Rectal smooth muscle tissue (tissue), 1 donor: Measurements from ENCODE around the gene DDC.

Source experiments
- H3K27ac ChIP-seq: one replicate; pipeline ENCODE4 v1.7.0; 2013; ENCODE audit warnings: low read depth, low read length, inconsistent platforms
- H3K27me3 ChIP-seq: one replicate; pipeline ENCODE4 v1.7.0; 2013; ENCODE audit warnings: low read length; ENCODE audit not compliant: control insufficient read depth, insufficient read depth
- H3K36me3 ChIP-seq: one replicate; pipeline ENCODE4 v1.7.0; 2013; ENCODE audit warnings: low read length; ENCODE audit not compliant: control insufficient read depth, insufficient read depth
- H3K4me1 ChIP-seq: one replicate; pipeline ENCODE4 v1.7.0; 2013; ENCODE audit warnings: low read length; ENCODE audit not compliant: control insufficient read depth, insufficient read depth
- H3K4me3 ChIP-seq: one replicate; pipeline ENCODE4 v1.7.0; 2013; ENCODE audit warnings: low read length
- H3K9ac ChIP-seq: one replicate; pipeline ENCODE4 v1.7.0; 2013; ENCODE audit warnings: low read length

Gene DDC

GRCh38 chr7:50564640-50565558 is at the start of gene DDC:
DDC (minus strand) TSS chr7:50565405; CDS start chr7:50544085, 21,320 bp downstream.
- H3K36me3 ChIP-seq, result no peaks in the 10 kb centered on the region
- H3K27me3 ChIP-seq, result no peaks in the 10 kb centered on the region
- H3K4me1 ChIP-seq, result no peaks in the 10 kb centered on the region
- H3K27ac ChIP-seq, result no peak within 1 kb of the TSS
- H3K4me3 ChIP-seq, result peak within 1 kb of the TSS; percentile 40
- no peak within 1 kb of the TSS for H3K9ac ChIP-seq

GRCh38 chr7:50613473-50613872 is 48.3 kb upstream of the DDC start:
- Histone ChIP-seq H3K27me3 (no peaks in the 10 kb centered on the region), H3K36me3 (no peaks in the 10 kb centered on the region), H3K9ac (no peak overlapping the region), H3K4me1 (peaks cover 12% of the 10 kb centered on the region), H3K27ac (peak overlapping the region; percentile 66), H3K4me3 (no peak overlapping the region)

GRCh38 chr7:50612704-50613103 is 47.5 kb upstream of the DDC start:
- H3K4me1 ChIP-seq, result peaks cover 12% of the 10 kb centered on the region
- no peaks in the 10 kb centered on the region for H3K36me3 ChIP-seq
- no peaks in the 10 kb centered on the region for H3K27me3 ChIP-seq
- no peak overlapping the region for H3K4me3 ChIP-seq
- no peak overlapping the region for H3K9ac ChIP-seq
- H3K27ac ChIP-seq, result peak overlapping the region; percentile 66

- Histone ChIP-seq H3K4me1 (peaks cover 12% of the 10 kb centered on the region), H3K9ac (no peak overlapping the region), H3K36me3 (peaks cover 3% of the 10 kb centered on the region), H3K27me3 (no peaks in the 10 kb centered on the region), H3K4me3 (peak overlapping the region; percentile 16), H3K27ac (no peak overlapping the region)
Observed at GRCh38 chr7:50610521-50611277, 45.5 kb upstream of the DDC start.

GRCh38 chr7:50608196-50608906 is 43.1 kb upstream of the DDC start:
- Histone ChIP-seq H3K36me3 (peaks cover 7% of the 10 kb centered on the region), H3K27ac (no peak overlapping the region), H3K27me3 (no peaks in the 10 kb centered on the region)

GRCh38 chr7:50607524-50608125 is 42.4 kb upstream of the DDC start:
- peaks cover 7% of the 10 kb centered on the region for H3K36me3 ChIP-seq
- no peak overlapping the region for H3K4me3 ChIP-seq
- H3K4me1 ChIP-seq, result peaks cover 5% of the 10 kb centered on the region
- H3K27me3 ChIP-seq, result no peaks in the 10 kb centered on the region
- no peak overlapping the region for H3K27ac ChIP-seq
- no peak overlapping the region for H3K9ac ChIP-seq

More at GRCh38 chr7:50608196-50608906, 43.1 kb upstream of the DDC start:
- Histone ChIP-seq H3K4me3 (no peak overlapping the region), H3K9ac (no peak overlapping the region), H3K4me1 (peaks cover 12% of the 10 kb centered on the region)

- H3K36me3 ChIP-seq, result peaks cover 7% of the 10 kb centered on the region
- H3K27ac ChIP-seq, result no peak overlapping the region
- no peaks in the 10 kb centered on the region for H3K4me1 ChIP-seq
- H3K4me3 ChIP-seq, result no peak overlapping the region
- H3K9ac ChIP-seq, result no peak overlapping the region
- no peaks in the 10 kb centered on the region for H3K27me3 ChIP-seq
Observed at GRCh38 chr7:50605059-50605458, 39.9 kb upstream of the DDC start.

GRCh38 chr7:50603287-50603686 is 38.1 kb upstream of the DDC start:
- Histone ChIP-seq H3K36me3 (peaks cover 7% of the 10 kb centered on the region), H3K4me3 (no peak overlapping the region), H3K27ac (no peak overlapping the region), H3K4me1 (no peaks in the 10 kb centered on the region), H3K9ac (no peak overlapping the region), H3K27me3 (no peaks in the 10 kb centered on the region)

- Histone ChIP-seq H3K9ac (no peak overlapping the region), H3K36me3 (no peaks in the 10 kb centered on the region), H3K4me3 (no peak overlapping the region), H3K27me3 (no peaks in the 10 kb centered on the region), H3K4me1 (no peaks in the 10 kb centered on the region), H3K27ac (no peak overlapping the region)
Observed at GRCh38 chr7:50599385-50599784, 34.2 kb upstream of the DDC start.

GRCh38 chr7:50598460-50599343 is 33.5 kb upstream of the DDC start:
- Histone ChIP-seq H3K27ac (no peak overlapping the region), H3K4me1 (no peaks in the 10 kb centered on the region), H3K27me3 (no peaks in the 10 kb centered on the region), H3K4me3 (no peak overlapping the region), H3K9ac (no peak overlapping the region), H3K36me3 (no peaks in the 10 kb centered on the region)

- H3K4me1 ChIP-seq, result no peaks in the 10 kb centered on the region
- H3K27ac ChIP-seq, result no peak overlapping the region
- H3K36me3 ChIP-seq, result no peaks in the 10 kb centered on the region
- H3K4me3 ChIP-seq, result no peak overlapping the region
- no peaks in the 10 kb centered on the region for H3K27me3 ChIP-seq
- H3K9ac ChIP-seq, result no peak overlapping the region
Observed at GRCh38 chr7:50596484-50596883, 31.3 kb upstream of the DDC start.
